H1 (cell line): Measurements from ENCODE around the gene UQCC3. TPM values are rescaled to one million over a fixed set of nuclear protein-coding genes. Genes with fewer than 3 reads are reported as not detected.

Experiments used
- CTCF ChIA-PET: fragments of 300-600 bp; sonication (Branson Sonifier 250); formaldehyde crosslinking; loops from one replicate; lab custom pipeline; 2021; ENCODE audit not compliant: partially characterized antibody; lab: Charles Lee
- POLR2A ChIA-PET: fragments of 300-600 bp; sonication (Branson Sonifier 250); formaldehyde crosslinking; loops from one replicate; lab custom pipeline; 2021; ENCODE audit warnings: inconsistent platforms; ENCODE audit not compliant: partially characterized antibody; lab: Charles Lee
- DNase-seq, 2 experiments: peaks; one replicate each; pipeline versions ENCODE4 v3.0.0 to v3.0.0-alpha.2; 2010 to 2022; ENCODE audit warnings: low spot score in 2 of 2, low read depth in 1 of 2, mixed read lengths in 1 of 2
- FAIRE-seq: peaks from 2 replicates; lab custom pipeline; 2011; peaks lifted over from hg19 to GRCh38; lab: Jason Lieb, UNC
- H2AFZ ChIP-seq: 2 replicates; pipeline ENCODE4 v1.8.1; 2012; ENCODE audit warnings: low read length, inconsistent platforms
- H2AK5ac ChIP-seq: 2 replicates; pipeline ENCODE4 v1.6.1; 2013; ENCODE audit warnings: low read depth, low read length
- H2BK120ac ChIP-seq: replicated peaks from 2 replicates; pipeline ENCODE3; 2013; ENCODE audit warnings: low read depth, low read length, inconsistent platforms
- H2BK12ac ChIP-seq: 2 replicates; pipeline ENCODE4 v1.6.1; 2013; ENCODE audit warnings: low read depth, low read length
- H2BK15ac ChIP-seq: 2 replicates; pipeline ENCODE4 v1.6.1; 2013; ENCODE audit warnings: low read length
- H2BK20ac ChIP-seq: 2 replicates; pipeline ENCODE4 v1.6.1; 2013; ENCODE audit warnings: low read length
- H2BK5ac ChIP-seq: 2 replicates; pipeline ENCODE4 v1.6.1; 2013; ENCODE audit warnings: low read depth, low read length
- H3K14ac ChIP-seq: 2 replicates; pipeline ENCODE4 v1.6.1; 2013; ENCODE audit warnings: inconsistent platforms; ENCODE audit not compliant: insufficient read length
- H3K18ac ChIP-seq: 2 replicates; pipeline ENCODE4 v1.6.1; 2013; ENCODE audit warnings: low read length; ENCODE audit errors: extremely low read depth
- H3K23ac ChIP-seq: 2 replicates; pipeline ENCODE4 v1.6.1; 2013; ENCODE audit warnings: inconsistent platforms; ENCODE audit not compliant: insufficient read length
- H3K23me2 ChIP-seq: 2 replicates; pipeline ENCODE4 v1.6.1; 2013; ENCODE audit warnings: low read depth, low read length
- H3K27ac ChIP-seq: 2 replicates; pipeline ENCODE4 v1.6.1; 2011; ENCODE audit warnings: low read depth, low read length, inconsistent platforms
- H3K27me3 ChIP-seq, 4 experiments: replicated peaks in 1 of 4; 1 replicate in 1 of 4; 2 replicates in 3 of 4; pipeline versions ENCODE4 v1.6.1 to v1.8.1; 2011 to 2013; ENCODE audit warnings: low read length in 3 of 4, mild to moderate bottlenecking in 3 of 4, inconsistent platforms in 2 of 4, mixed read lengths in 2 of 4, moderate library complexity in 1 of 4; ENCODE audit not compliant: control insufficient read depth in 3 of 4, insufficient read depth in 3 of 4; ENCODE audit errors: extremely low read depth in 1 of 4
- H3K36me3 ChIP-seq, 4 experiments: 2 replicates each; pipeline versions ENCODE4 v1.6.1 to v1.8.1; 2011 to 2013; ENCODE audit warnings: mild to moderate bottlenecking in 4 of 4, low read length in 3 of 4, moderate library complexity in 2 of 4, control low read depth in 1 of 4, inconsistent platforms in 1 of 4; ENCODE audit not compliant: insufficient read depth in 4 of 4, control insufficient read depth in 2 of 4
- H3K4ac ChIP-seq: replicated peaks from 2 replicates; pipeline ENCODE3; 2013; ENCODE audit warnings: low read length, low read depth, mixed read lengths, inconsistent platforms; ENCODE audit not compliant: insufficient read length
- H3K4me1 ChIP-seq, 4 experiments: replicated peaks in 1 of 4; 1 replicate in 1 of 4; 2 replicates in 3 of 4; pipeline versions ENCODE4 v1.6.1 to v1.8.1; 2011 to 2013; ENCODE audit warnings: low read length in 3 of 4, inconsistent platforms in 2 of 4, mixed read lengths in 1 of 4; ENCODE audit not compliant: insufficient read depth in 4 of 4, control insufficient read depth in 3 of 4
- H3K4me2 ChIP-seq, 2 experiments: 2 replicates each; pipeline versions ENCODE4 v1.6.1 to v1.8.1; 2011 to 2013; ENCODE audit warnings: low read depth in 2 of 2, low read length in 2 of 2, control low read depth in 1 of 2, inconsistent platforms in 1 of 2, mild to moderate bottlenecking in 1 of 2; ENCODE audit not compliant: insufficient read depth in 1 of 2
- H3K4me3 ChIP-seq, 4 experiments: fragments of 200-600, 300-600 bp in 1 of 4; sonication (generic), shearing (Covaris generic), sonication (Bioruptor Twin) in 1 of 4; 2 replicates each; pipeline versions ENCODE4 v1.5.1 to v1.8.1; 2011 to 2016; ENCODE audit warnings: low read length in 4 of 4, low read depth in 3 of 4, control low read depth in 2 of 4, inconsistent platforms in 2 of 4, mild to moderate bottlenecking in 2 of 4, mixed read lengths in 1 of 4, moderate library complexity in 1 of 4; ENCODE audit not compliant: insufficient read depth in 2 of 4; ENCODE audit errors: extremely low read depth in 1 of 4
- H3K56ac ChIP-seq: replicated peaks from 2 replicates; pipeline ENCODE3; 2013; ENCODE audit warnings: low read depth, mild to moderate bottlenecking, mixed read lengths, low read length, inconsistent platforms; ENCODE audit not compliant: insufficient read length
- H3K79me1 ChIP-seq: 2 replicates; pipeline ENCODE4 v1.6.1; 2013; ENCODE audit warnings: low read depth, low read length, control low read depth
- H3K79me2 ChIP-seq, 2 experiments: 2 replicates each; pipeline versions ENCODE4 v1.6.1 to v1.8.1; 2012 to 2013; ENCODE audit warnings: low read length in 2 of 2, mild to moderate bottlenecking in 2 of 2, inconsistent platforms in 1 of 2; ENCODE audit not compliant: insufficient read depth in 2 of 2, control insufficient read depth in 1 of 2
- H3K9ac ChIP-seq, 4 experiments: replicated peaks in 1 of 4; 1 replicate in 1 of 4; 2 replicates in 3 of 4; pipeline versions ENCODE4 v1.6.1 to v1.8.1; 2011 to 2013; ENCODE audit warnings: low read depth in 3 of 4, low read length in 3 of 4, control low read depth in 2 of 4, mild to moderate bottlenecking in 2 of 4, moderate library complexity in 2 of 4, inconsistent platforms in 1 of 4; ENCODE audit errors: extremely low read depth in 1 of 4
- H3K9me3 ChIP-seq, 2 experiments: 2 replicates each; pipeline versions ENCODE4 v1.6.1 to v1.8.1; 2012 to 2013; ENCODE audit warnings: mild to moderate bottlenecking in 2 of 2, moderate library complexity in 2 of 2, control low read depth in 1 of 2, inconsistent platforms in 1 of 2, low read depth in 1 of 2, low read length in 1 of 2, mixed read lengths in 1 of 2; ENCODE audit not compliant: insufficient read depth in 2 of 2
- H4K20me1 ChIP-seq, 2 experiments: replicated peaks in 1 of 2; 2 replicates each; pipeline versions ENCODE3 to v1.8.1; 2011 to 2013; ENCODE audit warnings: inconsistent platforms in 2 of 2, low read length in 2 of 2, mild to moderate bottlenecking in 1 of 2; ENCODE audit not compliant: insufficient read depth in 2 of 2, control insufficient read depth in 1 of 2
- H4K5ac ChIP-seq: 2 replicates; pipeline ENCODE4 v1.6.1; 2013; ENCODE audit warnings: low read length, low read depth, mixed read lengths, inconsistent platforms; ENCODE audit not compliant: insufficient read length
- H4K8ac ChIP-seq: 2 replicates; pipeline ENCODE4 v1.8.0; 2013; ENCODE audit warnings: mild to moderate bottlenecking, moderate library complexity, low read length, inconsistent platforms; ENCODE audit not compliant: insufficient read depth; ENCODE audit errors: extremely low read depth
- H4K91ac ChIP-seq: replicated peaks from 2 replicates; pipeline ENCODE3; 2013; ENCODE audit warnings: low read length, mixed read lengths, inconsistent platforms; ENCODE audit not compliant: insufficient read length
- EZH2 ChIP-seq: fragments of 200-600 bp; sonication (generic); IDR thresholded peaks from 2 replicates; pipeline ENCODE4 v1.7.1; 2012; ENCODE audit warnings: low read depth, mild to moderate bottlenecking, moderate library complexity, low read length, inconsistent platforms; ENCODE audit not compliant: severe bottlenecking
- FOSL1 ChIP-seq: IDR thresholded peaks from 2 replicates; pipeline ENCODE4 v1.6.1; 2011; ENCODE audit warnings: mild to moderate bottlenecking, low read depth, low read length, moderate library complexity; ENCODE audit not compliant: insufficient read depth
- HDAC6 ChIP-seq: IDR thresholded peaks from one replicate; pipeline ENCODE4 v1.7.1; 2012; ENCODE audit warnings: low read depth, mild to moderate bottlenecking, inconsistent platforms, low read length, moderate library complexity
- JUND ChIP-seq: IDR thresholded peaks from 2 replicates; pipeline ENCODE4 v1.6.1; 2011; ENCODE audit warnings: mild to moderate bottlenecking, improper control_type of control experiment, low read length
- NRF1 ChIP-seq: IDR thresholded peaks from 2 replicates; pipeline ENCODE4 v1.6.1; 2011; ENCODE audit warnings: mild to moderate bottlenecking, low read depth, low read length, improper control_type of control experiment
- POLR2AphosphoS5 ChIP-seq: IDR thresholded peaks from 2 replicates; pipeline ENCODE4 v1.6.1; 2011; ENCODE audit warnings: low read depth, low read length
- SP1 ChIP-seq: IDR thresholded peaks from 2 replicates; pipeline ENCODE4 v1.6.1; 2011; ENCODE audit warnings: low read depth, low read length
- ZNF274 ChIP-seq: IDR thresholded peaks from 2 replicates; pipeline ENCODE4 v1.7.0; 2012; ENCODE audit warnings: low read length, borderline replicate concordance; ENCODE audit errors: extremely low read depth
- WGBS, 2 experiments: shearing (Covaris generic) in 1 of 2; methylation state at CpG; one replicate each; pipeline versions ENCODE4 v1.1.6 to v1.1.7; 2013 to 2015; ENCODE audit warnings: low lambda C conversion rate in 2 of 2, mixed read lengths in 2 of 2, inconsistent platforms in 1 of 2, low coverage in 1 of 2, missing lambda C conversion rate in 1 of 2; ENCODE audit not compliant: insufficient replicate concordance in 2 of 2, insufficient coverage in 1 of 2, insufficient read length in 1 of 2; ENCODE audit errors: extremely low coverage in 1 of 2, missing lambda C conversion rate in 1 of 2; 5-methylcytosine and 5-hydroxymethylcytosine counted together
- polyA plus RNA-seq, 7 experiments: library from polyadenylated mRNA; depleted of rRNA in 3 of 7; stranded (reverse) in 5 of 7; unstranded in 2 of 7; fragments of >200 nt in 5 of 7; fragments of 200-250 nt in 2 of 7; gene quantifications; 1 replicate in 5 of 7; 2 replicates in 1 of 7; 4 replicates in 1 of 7; pipeline versions ENCODE4 v1.2.1 to v1.2.3, GENCODE V29; 2011 to 2013; ENCODE audit warnings: missing spikeins in 2 of 7, mixed read lengths in 2 of 7
- total RNA-seq: library from RNA; stranded (reverse); fragmentation: NEBNext Ultra II Directional; extraction: Animal tissue kit (Norgen Biotek cat#: 25700); gene quantifications from 2 replicates; pipeline ENCODE4 v1.2.1, GENCODE V29; 2021

UQCC3 gene
- total and polyA plus RNA-seq, 2 of the 8 experiments (the other 6 are each of a cell fraction or from before 2014, with no cell fraction given): 14.2 to 15.7 TPM

GRCh38 chr11:62677714-62678113 lies 6.2 kb downstream of the UQCC3 start:
- no peak overlapping the region for H3K4ac ChIP-seq

More at GRCh38 chr11:62677714-62678113, 6.2 kb downstream of the UQCC3 start:
- DNase-seq (no peak), FAIRE-seq (no peak)
- peaks cover 5 to 29% (median 9%) of the 10 kb centered on the region in 4 experiments; a peak in 5 of 8 replicates for H3K36me3 ChIP-seq
- H3K4me2 ChIP-seq: peak overlapping the region; percentile 74 to 86
- no peak overlapping the region for H2AFZ ChIP-seq
- no peak overlapping the region for H2BK120ac ChIP-seq
- H3K9ac ChIP-seq: no peak overlapping the region
- no peaks in the 10 kb centered on the region for H3K9me3 ChIP-seq
- no peaks in the 10 kb centered on the region for H3K27me3 ChIP-seq
- peaks cover 8% of the 10 kb centered on the region for H3K79me1 ChIP-seq
- TF ChIP-seq POLR2AphosphoS5: no peak
- no peak for TF ChIP-seq ZNF274
- TF ChIP-seq HDAC6: no peak
- TF ChIP-seq JUND: no peak
- TF ChIP-seq NRF1: no peak
- TF ChIP-seq SP1: no peak
- TF ChIP-seq EZH2: no peak
- TF ChIP-seq FOSL1: no peak
- no peak overlapping the region for H2BK15ac ChIP-seq
- no peak overlapping the region for H3K23ac ChIP-seq
- CTCF ChIA-PET: interaction anchor here (0.8 to 3.2 kb wide), 5 partner anchors 10 to 66 kb away, joined by 3 to 16 read pairs (median 6); partner anchors contain the start of genes CSKMT and EML3
- H3K27ac ChIP-seq: no peak overlapping the region
- no peak overlapping the region for H4K91ac ChIP-seq
- no peak overlapping the region for H3K18ac ChIP-seq
- H4K5ac ChIP-seq: no peak overlapping the region
- no peak overlapping the region for H2BK12ac ChIP-seq
- H3K79me2 ChIP-seq: peaks cover 0 to 23% of the 10 kb centered on the region in 2 experiments; a peak in 2 of 4 replicates
- peaks cover 3 to 8% (median 5%) of the 10 kb centered on the region in 4 experiments; a peak in 5 of 7 replicates for H3K4me1 ChIP-seq
- POLR2A ChIA-PET: interaction anchor here (1.2 to 61.4 kb wide), 6 partner anchors 14 to 110 kb away, joined by 3 to 2041 read pairs (median 4); partner anchors contain the start of genes BSCL2, C11orf98, CSKMT and GANAB
- H2AK5ac ChIP-seq: no peak overlapping the region
- H3K56ac ChIP-seq: no peak overlapping the region
- peaks cover 3% of the 10 kb centered on the region; the same call in 1 of the 2 replicates for H3K23me2 ChIP-seq
- no peak overlapping the region for H2BK5ac ChIP-seq
- peaks cover 0 to 1% of the 10 kb centered on the region in 2 experiments for H4K20me1 ChIP-seq
- H3K4me3 ChIP-seq: peak overlapping the region; percentile 78 to 98 (median 88); a peak in 5 of 8 replicates
- 91% methylated on average over 15 of the region's 15 CpGs; no CpG with 5 or more reads in 1 of the 2 experiments for WGBS, 2 experiments
- no peak overlapping the region for H2BK20ac ChIP-seq
- no peak overlapping the region for H3K14ac ChIP-seq
- H4K8ac ChIP-seq: no peak overlapping the region
